ENCODE results near the gene SGCA.

The SGCA gene

GRCh38 chr17:50207792-50208567, 42.2 kb downstream of the SGCA start:
- TF ChIP-seq, protein P1, sequence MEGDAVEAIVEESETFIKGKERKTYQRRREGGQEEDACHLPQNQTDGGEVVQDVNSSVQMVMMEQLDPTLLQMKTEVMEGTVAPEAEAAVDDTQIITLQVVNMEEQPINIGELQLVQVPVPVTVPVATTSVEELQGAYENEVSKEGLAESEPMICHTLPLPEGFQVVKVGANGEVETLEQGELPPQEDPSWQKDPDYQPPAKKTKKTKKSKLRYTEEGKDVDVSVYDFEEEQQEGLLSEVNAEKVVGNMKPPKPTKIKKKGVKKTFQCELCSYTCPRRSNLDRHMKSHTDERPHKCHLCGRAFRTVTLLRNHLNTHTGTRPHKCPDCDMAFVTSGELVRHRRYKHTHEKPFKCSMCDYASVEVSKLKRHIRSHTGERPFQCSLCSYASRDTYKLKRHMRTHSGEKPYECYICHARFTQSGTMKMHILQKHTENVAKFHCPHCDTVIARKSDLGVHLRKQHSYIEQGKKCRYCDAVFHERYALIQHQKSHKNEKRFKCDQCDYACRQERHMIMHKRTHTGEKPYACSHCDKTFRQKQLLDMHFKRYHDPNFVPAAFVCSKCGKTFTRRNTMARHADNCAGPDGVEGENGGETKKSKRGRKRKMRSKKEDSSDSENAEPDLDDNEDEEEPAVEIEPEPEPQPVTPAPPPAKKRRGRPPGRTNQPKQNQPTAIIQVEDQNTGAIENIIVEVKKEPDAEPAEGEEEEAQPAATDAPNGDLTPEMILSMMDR (IDR thresholded peaks at IDR 0.05; ENCODE audit: insufficient read depth, low read depth, low read length, missing control alignments), result no peak
- H3K4me3 ChIP-seq (ENCODE audit: low read depth, low read length), result no peak overlapping the region
- no peak for DNase-seq (ENCODE audit: low read depth)

DNA sequence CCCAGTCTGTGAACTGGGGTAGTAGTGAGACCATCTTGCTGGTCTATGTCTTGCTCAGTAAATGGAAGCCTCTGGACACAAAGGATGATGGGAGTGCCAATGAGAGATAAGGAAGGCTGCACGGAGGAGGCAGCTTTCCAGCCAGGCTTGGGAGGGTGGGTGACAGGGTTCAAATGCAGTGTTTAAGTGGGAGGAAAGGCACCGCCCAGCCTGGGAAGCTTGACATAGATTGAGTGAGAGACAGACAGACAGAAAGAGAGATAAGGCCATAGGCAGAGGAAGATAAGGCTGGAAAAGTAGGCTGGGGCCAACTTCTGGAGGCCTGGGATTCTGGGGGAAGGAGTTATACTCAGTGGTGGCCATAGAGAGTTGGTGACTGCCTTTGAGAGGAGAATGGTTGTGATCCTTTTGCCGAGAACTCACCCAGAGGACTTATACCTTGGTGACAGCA, 42.8 kb downstream of the SGCA start:
- no peak for DNase-seq (ENCODE audit: low read depth)
- TF ChIP-seq, protein P1 (IDR thresholded peaks at IDR 0.05; ENCODE audit: insufficient read depth, low read depth, low read length, missing control alignments), result no peak
- H3K4me3 ChIP-seq (ENCODE audit: low read depth, low read length), result no peak overlapping the region

GRCh38 chr17:50209133-50209471, 43.3 kb downstream of the SGCA start:
- TF ChIP-seq, protein P1 (IDR thresholded peaks at IDR 0.05; ENCODE audit: insufficient read depth, low read depth, low read length, missing control alignments), result no peak
- no peak overlapping the region for H3K4me3 ChIP-seq (ENCODE audit: low read depth, low read length)
- DNase-seq (ENCODE audit: low read depth), result no peak

- no peak overlapping the region for H3K4me3 ChIP-seq (ENCODE audit: low read depth, low read length)
Measured at GRCh38 chr17:50209472-50210239, 43.9 kb downstream of the SGCA start.

GRCh38 chr17:50210240-50211225, 44.7 kb downstream of the SGCA start:
- TF ChIP-seq, protein P1 (IDR thresholded peaks at IDR 0.05; ENCODE audit: insufficient read depth, low read depth, low read length, missing control alignments), result no peak
- H3K4me3 ChIP-seq (ENCODE audit: low read depth, low read length), result no peak overlapping the region
- no peak for DNase-seq (ENCODE audit: low read depth)

More at GRCh38 chr17:50209472-50210239, 43.9 kb downstream of the SGCA start:
- TF ChIP-seq, protein P1 (IDR thresholded peaks at IDR 0.05; ENCODE audit: insufficient read depth, low read depth, low read length, missing control alignments), result no peak
- DNase-seq (ENCODE audit: low read depth), result no peak

All from GM12865 (cell line).